Stimulated activated CD4-positive, alpha-beta T cell treated with anti-CD3 and anti-CD28 coated beads, Interleukin-2, amount 100 ng/mL, for 24 hours (primary cell): Measurements from ENCODE around the gene PPP4R4.
"Not testable (repeated sequence)": the region's sequence is repeated elsewhere in the genome, so short reads cannot be mapped to it uniquely, and the experiment has no call there.

Experiments
- DNase-seq, 2 donors: peaks; one replicate each; pipeline ENCODE4 v3.0.0-alpha.2; 2020

Gene PPP4R4

GRCh38 chr14:94282991-94283723 lies 109.0 kb downstream of the PPP4R4 start:
- DNase-seq, result no peak

DNA sequence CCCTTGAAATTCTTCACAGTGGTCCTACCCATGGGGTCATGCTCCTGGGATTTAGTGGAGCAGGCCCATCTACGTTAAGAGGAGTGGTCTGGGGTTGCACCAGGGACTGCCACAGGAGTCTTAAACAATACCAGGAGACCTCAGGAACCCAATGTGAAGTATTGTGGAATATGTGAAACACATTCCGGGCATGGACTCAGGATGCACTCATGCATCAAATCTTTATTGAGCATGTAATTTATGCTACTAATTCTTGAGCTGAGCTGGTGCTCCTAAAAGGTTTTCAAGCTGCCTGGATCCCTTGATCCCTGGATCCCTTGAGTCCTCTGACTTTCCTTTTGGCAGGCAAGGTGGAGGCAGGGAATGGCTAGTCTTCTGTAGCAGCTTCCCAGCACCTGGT lies 110.1 kb downstream of the PPP4R4 start:
- no peak for DNase-seq

DNA sequence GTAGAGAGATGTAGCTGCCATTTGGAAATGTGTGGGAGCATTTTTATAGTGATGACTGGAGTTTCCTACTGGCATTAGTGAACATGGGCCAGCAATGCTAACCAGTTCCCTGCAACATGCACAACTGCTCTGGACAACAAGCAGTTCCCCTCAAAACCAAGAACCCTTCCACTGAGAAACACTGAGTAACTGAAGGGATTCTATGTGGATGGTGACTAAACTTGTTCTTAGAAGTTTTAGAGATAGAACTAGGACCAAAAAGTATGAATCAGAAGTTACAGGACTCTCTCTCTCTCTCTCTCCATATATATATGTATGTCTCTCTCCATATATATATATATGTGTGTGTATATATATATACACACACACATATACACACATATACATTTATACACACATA lies 111.0 kb downstream of the PPP4R4 start:
- DNase-seq, result no peak

DNA sequence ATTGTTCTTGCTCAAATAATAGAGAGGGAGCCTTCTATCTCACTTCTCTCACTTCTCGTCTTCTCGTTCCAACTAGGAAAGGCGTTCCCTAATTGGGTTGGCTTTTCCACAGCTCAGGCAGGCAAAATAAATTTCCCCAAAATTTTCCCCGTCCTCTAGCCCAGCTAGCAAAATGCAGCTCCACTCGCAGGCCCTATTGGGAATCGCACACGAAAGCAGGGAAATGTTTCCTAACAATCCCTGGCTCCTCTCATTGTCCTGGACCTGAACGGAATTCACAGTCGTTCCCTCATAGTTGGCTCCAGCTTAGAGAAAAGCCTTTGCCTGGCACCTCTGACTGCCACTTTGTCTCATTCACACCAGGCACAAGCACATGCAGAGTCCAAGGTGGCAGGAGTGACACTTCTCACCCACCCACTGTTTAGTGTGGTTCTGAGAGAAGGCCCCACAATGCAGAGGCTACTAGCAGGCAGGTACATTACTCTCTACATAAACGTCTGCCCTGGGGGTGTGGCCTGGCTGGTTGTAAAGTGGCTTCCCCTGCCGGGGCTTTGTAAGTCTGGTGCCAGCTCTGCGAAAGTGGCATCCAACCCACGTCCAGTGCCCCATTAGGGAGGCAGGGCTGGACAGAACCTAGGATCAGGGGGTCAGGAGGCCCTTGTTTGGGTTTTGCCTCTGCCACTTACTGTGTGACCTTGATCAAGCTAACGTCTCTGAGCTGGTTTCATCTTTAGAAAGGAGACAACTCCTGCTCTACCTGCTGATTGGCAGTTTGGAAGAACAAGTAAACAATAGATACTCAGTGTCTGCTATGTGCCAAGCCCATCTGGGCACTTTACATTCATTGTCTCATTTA lies 114.7 kb downstream of the PPP4R4 start:
- no peak for DNase-seq

DNA sequence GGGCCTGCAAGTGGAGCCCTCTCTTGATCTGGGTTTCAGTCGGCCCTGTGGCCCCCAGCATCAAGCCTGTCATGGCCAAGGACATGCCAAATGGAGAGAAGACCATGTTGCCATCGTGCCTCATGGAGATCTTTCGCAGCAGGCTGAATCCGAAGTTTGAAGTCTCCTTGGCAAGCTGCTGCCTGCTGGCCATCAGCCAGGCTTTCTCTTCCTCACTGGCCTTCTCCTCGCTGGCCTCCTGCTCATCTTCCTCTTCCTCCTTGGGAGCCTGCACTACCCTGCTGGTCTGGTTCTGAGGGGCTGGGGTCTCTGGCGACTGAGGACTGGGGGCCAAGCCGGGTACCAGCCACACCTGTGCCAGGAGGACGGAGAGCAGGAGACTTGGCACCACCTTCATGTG lies 116.1 kb downstream of the PPP4R4 start:
- no peak for DNase-seq

DNA sequence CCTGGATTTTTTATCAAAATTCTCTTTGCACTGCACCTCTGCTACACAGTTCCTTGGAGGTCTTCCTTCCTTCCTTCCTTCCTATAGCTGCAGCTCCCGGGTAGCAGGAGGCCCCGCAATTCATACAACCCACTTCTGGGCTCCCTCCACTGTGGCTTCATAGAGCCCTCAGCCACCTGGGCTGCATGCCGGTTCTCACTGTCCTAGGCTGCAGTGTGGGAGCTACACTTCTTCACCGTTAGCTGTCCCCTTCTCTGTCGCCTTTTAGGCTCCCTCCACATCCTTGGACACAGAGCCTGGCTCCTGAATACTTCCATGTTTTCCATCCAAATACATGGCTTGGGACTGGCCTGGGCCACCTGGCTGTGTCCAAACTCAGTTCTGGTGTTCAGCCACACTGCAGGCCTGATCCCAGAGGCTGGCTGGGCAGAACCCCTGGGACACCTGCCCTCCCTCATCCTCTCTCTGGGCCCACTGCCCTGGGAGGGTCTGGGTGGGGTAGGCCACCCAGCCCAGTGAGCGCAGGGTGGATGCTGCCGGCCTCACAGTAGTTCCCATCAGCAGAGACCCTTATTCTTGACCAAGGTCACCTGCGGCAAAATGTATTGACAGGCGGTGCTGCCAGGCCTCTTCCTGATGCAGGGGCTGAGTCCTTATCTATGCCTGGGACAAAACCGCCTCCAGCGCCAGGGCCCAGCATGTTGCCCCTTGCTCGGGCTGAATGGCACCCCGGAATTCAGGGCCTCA lies 117.2 kb downstream of the PPP4R4 start:
- DNase-seq, result no peak

DNA sequence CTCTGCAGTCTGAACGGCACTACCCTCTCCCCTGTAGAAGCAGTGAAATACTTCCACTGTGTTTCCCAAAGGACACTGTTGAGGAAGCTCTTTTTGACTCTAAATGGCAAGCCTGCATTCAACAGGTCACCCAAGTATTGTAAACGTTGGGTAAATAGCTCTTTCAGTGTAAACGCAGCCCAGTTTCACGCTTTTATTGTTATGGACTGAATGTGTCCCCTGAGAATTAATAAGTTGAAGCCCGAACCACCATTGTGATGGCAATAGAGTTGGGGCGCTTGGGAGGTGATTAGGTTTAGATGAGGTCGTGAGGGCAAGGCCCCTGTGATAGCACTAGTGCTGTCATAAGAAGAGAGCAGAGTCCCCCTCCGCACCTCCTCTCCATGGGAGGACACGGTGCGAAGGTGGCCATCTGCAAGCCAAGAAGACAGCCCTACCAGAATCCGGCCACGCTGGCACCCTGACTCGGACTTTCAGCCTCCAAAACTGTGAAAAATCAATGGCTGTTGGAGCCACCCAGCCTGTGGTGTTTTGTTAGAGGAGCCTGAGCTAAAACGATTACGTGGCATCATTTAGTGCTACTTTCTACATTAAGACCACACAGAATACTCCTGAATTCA lies 117.9 kb downstream of the PPP4R4 start:
- no peak for DNase-seq

GRCh38 chr14:94292526-94292871 lies 118.4 kb downstream of the PPP4R4 start:
- DNase-seq, result no peak

DNA sequence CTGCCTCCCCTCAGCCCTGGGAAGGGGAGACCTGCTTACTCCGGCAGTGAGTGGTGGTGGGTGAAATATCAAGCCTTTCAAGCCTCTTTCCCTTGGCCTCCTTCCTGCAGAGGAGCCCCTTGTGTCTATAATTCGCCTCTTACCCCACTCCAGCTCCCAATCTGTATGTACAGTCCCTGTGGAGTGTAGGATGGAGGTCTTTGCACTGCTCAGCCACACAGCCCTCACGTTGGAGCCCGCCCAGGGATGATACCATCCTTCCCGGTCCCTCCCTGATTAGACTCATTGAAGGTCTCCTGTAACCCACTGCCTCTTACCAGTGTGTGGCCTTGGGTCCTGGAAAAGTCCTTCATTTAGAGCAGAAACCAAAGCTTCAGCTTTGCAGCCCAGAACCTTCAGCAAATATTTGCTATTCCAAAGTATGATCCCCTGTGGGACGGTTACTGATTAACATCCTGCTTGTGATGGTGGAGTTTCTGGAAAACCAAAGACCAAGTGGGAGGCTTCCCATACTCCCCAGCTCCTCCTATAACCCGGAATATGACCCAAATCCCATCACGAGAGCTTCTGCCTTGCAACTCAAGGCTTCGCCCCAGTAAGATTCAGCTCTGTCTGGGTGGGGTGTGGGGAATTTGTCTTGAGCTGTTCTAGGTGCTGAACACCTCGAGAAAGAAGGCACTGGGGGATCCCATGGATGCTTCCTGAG lies 118.9 kb downstream of the PPP4R4 start, which contains the start of gene SERPINA10:
TSS of gene SERPINA10 (minus strand) at position 397 of the 706 bp plus-strand sequence. CDS start 2,675 bp downstream, outside the sequence.
- DNase-seq, result no peak

DNA sequence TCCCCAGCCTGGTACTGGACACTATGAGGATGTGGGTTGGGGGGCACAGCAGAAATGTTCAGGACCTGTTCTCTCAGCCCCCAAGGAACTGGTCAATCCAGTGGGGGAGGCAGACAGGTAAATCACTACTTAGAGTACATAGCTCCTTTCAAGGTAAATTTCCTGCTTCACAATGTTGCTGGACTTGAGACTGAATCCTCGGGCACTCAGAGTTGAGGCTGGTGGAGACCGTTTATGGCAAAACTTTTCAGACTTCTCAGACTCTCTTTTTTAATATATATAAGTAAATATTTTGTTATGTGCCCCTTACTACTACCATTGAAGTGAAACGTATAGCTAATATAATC lies 119.4 kb downstream of the PPP4R4 start:
- DNase-seq, result no peak

GRCh38 chr14:94295360-94296180 lies 121.4 kb downstream of the PPP4R4 start:
- DNase-seq, result no peak

DNA sequence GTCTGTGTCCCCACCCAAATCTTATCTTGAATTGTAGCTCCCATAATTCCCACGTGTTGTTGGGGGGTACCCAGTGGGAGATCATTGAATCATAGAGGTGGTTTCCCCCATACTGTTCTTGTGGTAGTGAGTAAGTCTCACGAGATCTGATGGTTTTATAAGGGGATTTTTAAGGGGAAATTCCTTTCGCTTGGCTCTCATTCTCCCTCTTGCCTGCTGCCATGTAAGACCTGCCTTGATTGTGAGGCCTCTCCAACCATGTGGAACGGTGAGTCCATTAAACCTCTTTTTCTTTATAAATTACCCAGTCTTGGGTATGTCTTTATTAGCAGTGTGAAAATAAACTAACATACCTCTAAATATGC lies 122.0 kb downstream of the PPP4R4 start:
- DNase-seq, result not testable (repeated sequence)

DNA sequence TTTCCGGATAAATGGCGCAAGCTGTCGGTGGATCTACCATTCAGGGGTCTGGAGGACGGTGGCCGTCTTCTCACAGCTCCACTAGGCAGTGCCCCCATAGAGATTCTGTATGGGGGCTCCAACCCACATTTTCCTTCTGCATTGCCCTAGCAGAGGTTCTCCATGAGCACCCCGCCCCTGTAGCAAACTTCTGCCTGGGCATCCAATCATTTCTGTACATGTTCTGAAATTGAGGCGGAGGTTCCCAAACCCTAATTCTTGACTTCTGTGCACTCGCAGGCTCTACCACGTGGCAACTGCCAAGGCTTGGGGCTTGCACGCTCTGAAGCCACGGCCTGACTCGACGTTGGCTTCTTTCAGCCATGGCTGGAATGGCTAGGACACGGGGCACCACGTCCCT lies 124.0 kb downstream of the PPP4R4 start:
- DNase-seq, result no peak

DNA sequence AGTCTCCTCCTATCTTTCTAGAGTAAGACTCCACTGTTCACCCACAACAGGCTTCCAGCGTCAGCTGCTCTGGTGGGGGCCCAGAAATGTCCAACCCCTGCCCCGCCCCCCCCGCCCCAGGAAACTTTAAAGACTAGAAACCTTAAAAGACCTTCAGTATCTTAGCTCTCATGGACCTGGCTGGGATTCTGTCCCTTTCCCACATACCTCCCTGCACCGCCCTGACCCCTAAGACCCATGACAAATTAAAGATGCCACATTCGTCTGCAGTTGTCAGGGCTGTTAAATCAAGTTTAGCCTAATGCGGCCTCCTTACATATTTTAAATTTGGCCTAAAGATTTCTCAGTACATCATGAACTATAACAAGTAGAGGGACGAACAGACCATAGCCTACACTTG lies 129.0 kb downstream of the PPP4R4 start:
- no peak for DNase-seq

GRCh38 chr14:94304243-94304642 lies 130.1 kb downstream of the PPP4R4 start:
- DNase-seq, result no peak

- DNase-seq, result no peak
Measured at GRCh38 chr14:94305620-94306019, 131.5 kb downstream of the PPP4R4 start.

- DNase-seq, result no peak
Measured at GRCh38 chr14:94306047-94306978, 132.2 kb downstream of the PPP4R4 start.

GRCh38 chr14:94307410-94307992 lies 133.4 kb downstream of the PPP4R4 start:
- DNase-seq, result no peak

DNA sequence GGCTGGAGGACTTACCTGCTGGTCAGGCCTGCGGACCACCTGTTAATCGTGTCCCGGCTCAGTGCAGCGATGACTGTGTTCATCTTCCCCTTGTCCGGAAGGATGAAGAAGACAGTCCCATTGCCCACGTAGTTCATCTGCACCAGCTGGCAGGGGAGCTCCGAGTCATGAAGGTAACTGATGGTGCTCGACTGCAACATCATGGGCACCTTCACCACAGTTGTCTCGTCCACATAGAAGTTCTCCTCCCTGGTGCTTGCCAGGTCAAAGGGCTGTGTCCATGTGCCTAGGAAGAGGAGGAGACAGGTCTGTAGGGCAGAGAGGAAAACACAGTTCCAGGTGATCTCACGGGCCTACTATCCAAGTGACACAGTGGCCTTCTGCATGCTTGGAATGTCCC lies 135.6 kb downstream of the PPP4R4 start:
- DNase-seq, result no peak

DNA sequence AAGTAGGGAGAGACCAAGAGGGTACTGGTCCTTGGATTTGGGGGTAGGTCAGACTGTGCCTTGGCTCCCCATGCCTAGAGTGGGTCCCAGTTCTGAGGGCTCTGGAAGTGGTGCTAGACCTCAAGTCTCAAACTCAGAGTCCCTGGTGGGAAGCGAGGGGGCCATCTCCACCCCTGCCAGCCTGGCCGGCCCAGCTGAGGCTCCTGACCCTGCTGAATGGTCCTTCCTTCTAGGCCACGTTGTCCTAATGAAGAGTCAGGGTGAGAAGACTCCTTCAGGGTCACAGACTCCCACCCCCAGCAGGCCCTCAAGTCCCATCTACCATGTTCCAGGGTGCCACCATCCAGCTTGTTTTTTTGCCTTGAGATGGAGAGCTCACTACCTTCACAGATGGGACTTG lies 136.1 kb downstream of the PPP4R4 start:
- DNase-seq, result no peak
